ENCODE results near the gene TUBA3E.

DNA sequence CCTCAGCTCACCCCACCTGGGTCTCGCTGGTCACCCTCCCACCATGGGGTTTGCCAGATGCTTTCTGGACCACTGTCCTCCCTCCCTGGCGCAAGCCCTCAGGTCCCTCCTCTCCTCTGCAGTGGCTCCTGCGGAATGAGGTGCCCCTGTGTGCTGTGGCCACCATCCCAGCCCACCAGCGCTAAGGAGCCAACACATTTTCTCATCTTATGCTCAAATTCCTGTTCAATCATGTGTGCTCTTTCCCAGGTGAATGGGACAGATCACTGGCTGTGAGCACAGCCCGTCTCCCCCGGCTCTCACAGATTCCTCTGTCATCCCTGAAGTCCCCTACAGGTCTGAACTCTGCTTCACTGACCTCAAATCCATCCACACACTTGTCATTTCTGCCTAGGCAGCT lies 38.1 kb downstream of the TUBA3E start:
- TF ChIP-seq CEBPB (IDR thresholded peaks at IDR 0.05) (no peak), MAFK (IDR thresholded peaks at IDR 0.05; ENCODE audit: partially characterized antibody) (no peak), NPAS2 (CRISPR knock-in tag; IDR thresholded peaks at IDR 0.05; ENCODE audit: borderline replicate concordance) (no peak), SMC3 (IDR thresholded peaks at IDR 0.05) (no peak), POLR2A (IDR thresholded peaks at IDR 0.05; ENCODE audit: low read length) (no peak), EP300 (IDR thresholded peaks at IDR 0.05) (no peak), JUN (IDR thresholded peaks at IDR 0.05) (no peak), RNF2 (IDR thresholded peaks at IDR 0.05; ENCODE audit: borderline replicate concordance, low read depth) (no peak), JUNB (IDR thresholded peaks at IDR 0.05) (no peak), ZSCAN20 (CRISPR knock-in tag; IDR thresholded peaks at IDR 0.05) (no peak)
- TF ChIP-seq, protein P1, sequence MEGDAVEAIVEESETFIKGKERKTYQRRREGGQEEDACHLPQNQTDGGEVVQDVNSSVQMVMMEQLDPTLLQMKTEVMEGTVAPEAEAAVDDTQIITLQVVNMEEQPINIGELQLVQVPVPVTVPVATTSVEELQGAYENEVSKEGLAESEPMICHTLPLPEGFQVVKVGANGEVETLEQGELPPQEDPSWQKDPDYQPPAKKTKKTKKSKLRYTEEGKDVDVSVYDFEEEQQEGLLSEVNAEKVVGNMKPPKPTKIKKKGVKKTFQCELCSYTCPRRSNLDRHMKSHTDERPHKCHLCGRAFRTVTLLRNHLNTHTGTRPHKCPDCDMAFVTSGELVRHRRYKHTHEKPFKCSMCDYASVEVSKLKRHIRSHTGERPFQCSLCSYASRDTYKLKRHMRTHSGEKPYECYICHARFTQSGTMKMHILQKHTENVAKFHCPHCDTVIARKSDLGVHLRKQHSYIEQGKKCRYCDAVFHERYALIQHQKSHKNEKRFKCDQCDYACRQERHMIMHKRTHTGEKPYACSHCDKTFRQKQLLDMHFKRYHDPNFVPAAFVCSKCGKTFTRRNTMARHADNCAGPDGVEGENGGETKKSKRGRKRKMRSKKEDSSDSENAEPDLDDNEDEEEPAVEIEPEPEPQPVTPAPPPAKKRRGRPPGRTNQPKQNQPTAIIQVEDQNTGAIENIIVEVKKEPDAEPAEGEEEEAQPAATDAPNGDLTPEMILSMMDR (IDR thresholded peaks at IDR 0.05): no peak
- TF ChIP-seq, protein P2, sequence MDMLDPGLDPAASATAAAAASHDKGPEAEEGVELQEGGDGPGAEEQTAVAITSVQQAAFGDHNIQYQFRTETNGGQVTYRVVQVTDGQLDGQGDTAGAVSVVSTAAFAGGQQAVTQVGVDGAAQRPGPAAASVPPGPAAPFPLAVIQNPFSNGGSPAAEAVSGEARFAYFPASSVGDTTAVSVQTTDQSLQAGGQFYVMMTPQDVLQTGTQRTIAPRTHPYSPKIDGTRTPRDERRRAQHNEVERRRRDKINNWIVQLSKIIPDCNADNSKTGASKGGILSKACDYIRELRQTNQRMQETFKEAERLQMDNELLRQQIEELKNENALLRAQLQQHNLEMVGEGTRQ (IDR thresholded peaks at IDR 0.05): no peak

Measured in A549 (cell line).